HL-60 (cell line): ENCODE measurements around the gene BSND.

Experiments
- DNase-seq, 2 experiments: peaks; one replicate each; pipeline ENCODE4 v3.0.0-alpha.2; 2010 to 2020; ENCODE audit warnings: low read depth in 1 of 2, low spot score in 1 of 2
- H3K27ac ChIP-seq: fragments of 250-450 bp; sonication (Bioruptor Pico); replicated peaks from 2 replicates; pipeline ENCODE4 v1.5.1; 2020; ENCODE audit warnings: mild to moderate bottlenecking, moderate library complexity
- H3K27me3 ChIP-seq: fragments of 250-450 bp; sonication (Bioruptor Pico); 2 replicates; pipeline ENCODE4 v1.5.1; 2021; ENCODE audit warnings: mild to moderate bottlenecking, moderate library complexity; ENCODE audit not compliant: insufficient read depth, poor library complexity, severe bottlenecking
- H3K4me3 ChIP-seq: replicated peaks from 2 replicates; pipeline ENCODE4 v1.5.1; 2011; ENCODE audit warnings: mild to moderate bottlenecking, control low read depth, low read length; ENCODE audit not compliant: insufficient read depth
- CTCF ChIP-seq: IDR thresholded peaks from one replicate; pipeline ENCODE4 v1.5.1; 2011; ENCODE audit warnings: low read length, control low read depth, inconsistent platforms; ENCODE audit not compliant: insufficient read depth
- GABPA ChIP-seq: IDR thresholded peaks from 2 replicates; pipeline ENCODE4 v1.6.1; 2012; ENCODE audit warnings: low read depth
- POLR2AphosphoS5 ChIP-seq: IDR thresholded peaks from 2 replicates; pipeline ENCODE4 v1.6.1; 2012; ENCODE audit warnings: low read depth
- REST ChIP-seq: IDR thresholded peaks from 2 replicates; pipeline ENCODE4 v1.6.1; 2012; ENCODE audit warnings: low read depth; ENCODE audit not compliant: insufficient replicate concordance
- SPI1 ChIP-seq: IDR thresholded peaks from 2 replicates; pipeline ENCODE4 v1.6.1; 2012; ENCODE audit warnings: low read depth, mild to moderate bottlenecking, borderline replicate concordance

The BSND gene

GRCh38 chr1:55005351-55006140, 6.8 kb downstream of the BSND start:
- H3K27ac ChIP-seq, result no peak overlapping the region
- no peak for TF ChIP-seq CTCF
- no peak for TF ChIP-seq GABPA
- TF ChIP-seq REST, result no peak
- TF ChIP-seq SPI1, result no peak
- TF ChIP-seq POLR2AphosphoS5, result no peak
- H3K27me3 ChIP-seq, result peaks cover 3% of the 10 kb centered on the region
- DNase-seq, result no peak
- H3K4me3 ChIP-seq, result no peak overlapping the region

GRCh38 chr1:55006931-55007330, 8.2 kb downstream of the BSND start:
- no peak for TF ChIP-seq REST
- no peak for TF ChIP-seq CTCF
- TF ChIP-seq SPI1, result no peak
- no peak for TF ChIP-seq POLR2AphosphoS5
- no peak for TF ChIP-seq GABPA
- Histone ChIP-seq H3K27ac (no peak overlapping the region), H3K4me3 (no peak overlapping the region), H3K27me3 (no peaks in the 10 kb centered on the region)
- DNase-seq, result no peak

- DNase-seq, result no peak
- Histone ChIP-seq H3K4me3 (no peak overlapping the region), H3K27ac (no peak overlapping the region), H3K27me3 (no peaks in the 10 kb centered on the region)
- TF ChIP-seq CTCF, result no peak
- TF ChIP-seq SPI1, result no peak
- TF ChIP-seq POLR2AphosphoS5, result no peak
- no peak for TF ChIP-seq GABPA
- TF ChIP-seq REST, result no peak
Observed at GRCh38 chr1:55007625-55008024, 8.9 kb downstream of the BSND start.
